H9 (cell line): ENCODE data around the gene HTD2. TPM values are rescaled to one million over a fixed set of nuclear protein-coding genes. Genes with fewer than 3 reads are reported as not detected.

Experiments used
- DNase-seq: peaks from one replicate; pipeline ENCODE4 v3.0.0-alpha.2; 2017
- H2AFZ ChIP-seq: one replicate; pipeline ENCODE4 v1.6.1; 2013; ENCODE audit warnings: mild to moderate bottlenecking, low read length, control low read depth, moderate library complexity
- H2AK5ac ChIP-seq: 2 replicates; pipeline ENCODE4 v1.6.1; 2013; ENCODE audit warnings: low read length, control low read depth, mixed read lengths; ENCODE audit not compliant: insufficient read length
- H2BK120ac ChIP-seq: one replicate; pipeline ENCODE4 v1.6.1; 2013; ENCODE audit warnings: low read depth, mild to moderate bottlenecking, low read length, control low read depth, inconsistent platforms; ENCODE audit not compliant: poor library complexity, severe bottlenecking
- H2BK12ac ChIP-seq: 2 replicates; pipeline ENCODE4 v1.6.1; 2013; ENCODE audit warnings: low read length, control low read depth, mixed read lengths, low read depth; ENCODE audit not compliant: insufficient read length
- H2BK15ac ChIP-seq: 2 replicates; pipeline ENCODE4 v1.6.1; 2013; ENCODE audit warnings: low read depth, low read length, control low read depth
- H2BK20ac ChIP-seq: one replicate; pipeline ENCODE4 v1.6.1; 2013; ENCODE audit warnings: low read depth, mild to moderate bottlenecking, low read length, control low read depth, inconsistent platforms; ENCODE audit not compliant: poor library complexity, severe bottlenecking
- H2BK5ac ChIP-seq: 2 replicates; pipeline ENCODE4 v1.6.1; 2013; ENCODE audit warnings: low read length, control low read depth, mixed read lengths; ENCODE audit not compliant: insufficient read length
- H3K14ac ChIP-seq: 2 replicates; pipeline ENCODE4 v1.6.1; 2013; ENCODE audit warnings: low read length, control low read depth; ENCODE audit not compliant: insufficient read depth
- H3K18ac ChIP-seq: 2 replicates; pipeline ENCODE4 v1.6.1; 2013; ENCODE audit warnings: low read depth, mild to moderate bottlenecking, mixed read lengths, low read length, control low read depth; ENCODE audit not compliant: insufficient read length
- H3K23ac ChIP-seq: 2 replicates; pipeline ENCODE4 v1.6.1; 2013; ENCODE audit warnings: low read length, control low read depth, mixed read lengths, low read depth; ENCODE audit not compliant: insufficient read length
- H3K23me2 ChIP-seq: 2 replicates; pipeline ENCODE4 v1.6.1; 2013; ENCODE audit warnings: low read depth, mild to moderate bottlenecking, mixed read lengths, low read length, control low read depth; ENCODE audit not compliant: insufficient read length, poor library complexity, severe bottlenecking
- H3K27ac ChIP-seq: 2 replicates; pipeline ENCODE4 v1.5.1; 2013; ENCODE audit warnings: low read length, control low read depth, mixed read lengths, low read depth; ENCODE audit not compliant: insufficient read length
- H3K27me3 ChIP-seq: 2 replicates; pipeline ENCODE4 v1.6.1; 2013; ENCODE audit warnings: low read length, control low read depth, inconsistent platforms; ENCODE audit not compliant: insufficient read depth
- H3K4ac ChIP-seq: 2 replicates; pipeline ENCODE4 v1.6.1; 2013; ENCODE audit warnings: low read depth, mild to moderate bottlenecking, control low read depth, inconsistent platforms, low read length, moderate library complexity
- H3K4me1 ChIP-seq: 2 replicates; pipeline ENCODE4 v1.6.1; 2013; ENCODE audit warnings: low read length, control low read depth, inconsistent platforms; ENCODE audit not compliant: insufficient read depth
- H3K4me2 ChIP-seq: 2 replicates; pipeline ENCODE4 v1.6.1; 2013; ENCODE audit warnings: low read length, control low read depth, mixed read lengths; ENCODE audit not compliant: insufficient read length, insufficient read depth
- H3K56ac ChIP-seq: 2 replicates; pipeline ENCODE4 v1.6.1; 2013; ENCODE audit warnings: low read depth, mild to moderate bottlenecking, mixed read lengths, low read length, control low read depth; ENCODE audit not compliant: insufficient read length
- H3K79me1 ChIP-seq: 2 replicates; pipeline ENCODE4 v1.6.1; 2013; ENCODE audit warnings: low read depth, mild to moderate bottlenecking, moderate library complexity, low read length, control low read depth, inconsistent platforms; ENCODE audit not compliant: insufficient read depth, poor library complexity, severe bottlenecking
- H3K79me2 ChIP-seq: 2 replicates; pipeline ENCODE4 v1.6.1; 2013; ENCODE audit warnings: low read length, control low read depth, inconsistent platforms; ENCODE audit not compliant: insufficient read depth
- H3K9ac ChIP-seq: 2 replicates; pipeline ENCODE4 v1.6.1; 2013; ENCODE audit warnings: low read length, control low read depth, mixed read lengths; ENCODE audit not compliant: insufficient read length; ENCODE audit errors: extremely low read depth
- H3K9me3 ChIP-seq: one replicate; pipeline ENCODE4 v1.6.1; 2013; ENCODE audit warnings: low read depth, low read length, inconsistent platforms; ENCODE audit not compliant: control insufficient read depth
- H3T11ph ChIP-seq: one replicate; pipeline ENCODE4 v1.6.1; 2013; ENCODE audit warnings: mild to moderate bottlenecking, low read length, control low read depth, inconsistent platforms
- H4K20me1 ChIP-seq: one replicate; pipeline ENCODE4 v1.6.1; 2013; ENCODE audit not compliant: control insufficient read depth, insufficient read length, insufficient read depth
- H4K5ac ChIP-seq: 2 replicates; pipeline ENCODE4 v1.6.1; 2013; ENCODE audit warnings: low read depth, mild to moderate bottlenecking, mixed read lengths, low read length, control low read depth; ENCODE audit not compliant: insufficient read length
- H4K8ac ChIP-seq: replicated peaks from 2 replicates; pipeline ENCODE4 v1.6.1; 2013; ENCODE audit warnings: low read length, control low read depth, mixed read lengths, low read depth; ENCODE audit not compliant: insufficient read length
- H4K91ac ChIP-seq: 2 replicates; pipeline ENCODE4 v1.6.1; 2013; ENCODE audit warnings: low read depth, mild to moderate bottlenecking, moderate library complexity, mixed read lengths, low read length, control low read depth; ENCODE audit not compliant: insufficient read length
- H3K27ac Mint-ChIP-seq, 3 experiments: 2 replicates in 2 of 3; 3 replicates in 1 of 3; pipeline ENCODE4 v1.8.0; 2020 to 2021; ENCODE audit warnings: mixed read lengths in 3 of 3, mild to moderate bottlenecking in 1 of 3, moderate library complexity in 1 of 3
- H3K27me3 Mint-ChIP-seq: 2 replicates; pipeline ENCODE4 v1.8.0; 2021; ENCODE audit warnings: low read depth, mild to moderate bottlenecking, moderate library complexity, mixed read lengths
- H3K36me3 Mint-ChIP-seq, 3 experiments: 2 replicates in 2 of 3; 3 replicates in 1 of 3; pipeline ENCODE4 v1.8.0; 2020 to 2021; ENCODE audit warnings: low read depth in 3 of 3, mixed read lengths in 3 of 3; ENCODE audit not compliant: insufficient read depth in 1 of 3
- H3K4me1 Mint-ChIP-seq, 2 experiments: 2 replicates each; pipeline ENCODE4 v1.8.0; 2020; ENCODE audit warnings: mixed read lengths in 2 of 2
- H3K4me3 Mint-ChIP-seq, 2 experiments: 2 replicates in 1 of 2; 3 replicates in 1 of 2; pipeline ENCODE4 v1.8.0; 2020 to 2021; ENCODE audit warnings: mild to moderate bottlenecking in 2 of 2, mixed read lengths in 2 of 2, moderate library complexity in 1 of 2
- H3K9me3 Mint-ChIP-seq, 2 experiments: 2 replicates in 1 of 2; 3 replicates in 1 of 2; pipeline ENCODE4 v1.8.0; 2020; ENCODE audit warnings: mild to moderate bottlenecking in 2 of 2, mixed read lengths in 2 of 2, moderate library complexity in 1 of 2
- CTCF ChIP-seq: fragments of 200-600 bp; sonication (generic); conservative IDR thresholded peaks from 3 replicates; pipeline ENCODE4 v1.8.0; 2021; ENCODE audit warnings: antibody characterized with exemption, mild to moderate bottlenecking
- WGBS: extraction: QIAGEN DNeasy Blood & Tissue Kit; methylation state at CpG from one replicate; pipeline ENCODE4 v1.1.7; 2013; ENCODE audit warnings: missing lambda C conversion rate, low lambda C conversion rate, mixed read lengths; ENCODE audit not compliant: insufficient read length; ENCODE audit errors: extremely low coverage; 5-methylcytosine and 5-hydroxymethylcytosine counted together
- total RNA-seq: library from RNA; stranded (reverse); gene quantifications from 2 replicates; pipeline ENCODE4 v1.2.1, GENCODE V29; 2021

HTD2 gene
- total RNA-seq, 1 experiment from 2014 or later, result 13.4 TPM

DNA sequence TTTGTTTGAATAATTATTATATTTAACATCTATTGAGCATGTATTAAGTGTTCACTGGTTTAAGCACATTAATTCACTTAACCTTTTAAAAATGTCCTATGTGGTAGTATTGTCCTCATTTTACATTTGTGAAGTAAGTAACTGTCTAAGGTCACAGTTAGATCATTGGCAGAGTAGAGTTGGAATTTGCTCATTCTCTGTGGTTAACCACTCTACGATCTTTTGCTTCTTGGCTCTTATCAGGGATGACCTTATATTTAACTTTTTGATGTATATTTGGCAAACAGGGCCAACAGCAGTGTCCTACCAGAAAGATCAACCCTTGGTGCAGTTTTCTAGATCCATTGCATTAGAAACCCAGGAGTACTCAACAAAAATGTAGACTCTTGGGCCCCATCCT is 60.4 kb downstream of the HTD2 start:
- no peak overlapping the region for H2BK15ac ChIP-seq
- no peak overlapping the region for H2AFZ ChIP-seq
- no peak overlapping the region for H3K56ac ChIP-seq
- no peak overlapping the region for H2BK120ac ChIP-seq
- H4K91ac ChIP-seq, result no peak overlapping the region
- no peak for TF ChIP-seq CTCF
- H2BK5ac ChIP-seq, result no peak overlapping the region
- no peak overlapping the region for H3K18ac ChIP-seq
- H3K23me2 ChIP-seq, result no peaks in the 10 kb centered on the region
- H3K79me2 ChIP-seq, result no peaks in the 10 kb centered on the region
- no peak for DNase-seq
- H3K9ac ChIP-seq, result no peak overlapping the region
- Mint-ChIP-seq H3K27me3 (no peaks in the 10 kb centered on the region), H3K4me1 (peaks cover 13 to 16% of the 10 kb centered on the region in 2 experiments), H3K27ac (no peak overlapping the region), H3K4me3 (no peak overlapping the region), H3K36me3 (no peaks in the 10 kb centered on the region; a peak in 2 of 7 replicates), H3K9me3 (no peaks in the 10 kb centered on the region)
- H2BK20ac ChIP-seq, result no peak overlapping the region
- H3K27ac ChIP-seq, result no peak overlapping the region
- H3K27me3 ChIP-seq, result no peaks in the 10 kb centered on the region
- no peak overlapping the region for H2BK12ac ChIP-seq
- H4K20me1 ChIP-seq, result no peaks in the 10 kb centered on the region
- H3K4me2 ChIP-seq, result no peak overlapping the region
- WGBS, result no CpG with 5 or more reads among the region's 1 CpG
- H3K4ac ChIP-seq, result no peak overlapping the region
- H3K14ac ChIP-seq, result no peak overlapping the region
- H3T11ph ChIP-seq, result no peak overlapping the region
- H4K8ac ChIP-seq, result no peak overlapping the region
- H2AK5ac ChIP-seq, result no peak overlapping the region
- no peaks in the 10 kb centered on the region for H3K4me1 ChIP-seq
- no peaks in the 10 kb centered on the region for H3K79me1 ChIP-seq
- H3K9me3 ChIP-seq, result no peaks in the 10 kb centered on the region
- no peak overlapping the region for H4K5ac ChIP-seq
- H3K23ac ChIP-seq, result no peak overlapping the region
